Stomach (tissue), 4 donors: ENCODE results near the gene NOG.

ENCODE experiments used
- POLR2A ChIP-seq, 4 donors: fragments of 450-650 bp; IDR thresholded peaks; one replicate each; pipeline ENCODE4 v1.6.1; 2016; ENCODE audit warnings: antibody characterized with exemption in 4 of 4, control low read depth in 2 of 4, mild to moderate bottlenecking in 1 of 4, moderate library complexity in 1 of 4
- POLR2AphosphoS5 ChIP-seq, 3 donors: sonication (generic); formaldehyde crosslinking; IDR thresholded peaks; one replicate each; pipeline ENCODE4 v1.6.1; 2016; ENCODE audit warnings: antibody characterized with exemption in 3 of 3
- TF ChIP-seq, protein P1 (sequence below), 7 experiments: fragments of 450-650 bp in 4 of 7; fragments of 200-600 bp in 3 of 7; sonication (generic) in 3 of 7; IDR thresholded peaks; one replicate each; pipeline ENCODE4 v1.5.1; 2016 to 2019; ENCODE audit warnings: antibody characterized with exemption in 7 of 7, control low read depth in 2 of 7, mild to moderate bottlenecking in 1 of 7

DNA sequence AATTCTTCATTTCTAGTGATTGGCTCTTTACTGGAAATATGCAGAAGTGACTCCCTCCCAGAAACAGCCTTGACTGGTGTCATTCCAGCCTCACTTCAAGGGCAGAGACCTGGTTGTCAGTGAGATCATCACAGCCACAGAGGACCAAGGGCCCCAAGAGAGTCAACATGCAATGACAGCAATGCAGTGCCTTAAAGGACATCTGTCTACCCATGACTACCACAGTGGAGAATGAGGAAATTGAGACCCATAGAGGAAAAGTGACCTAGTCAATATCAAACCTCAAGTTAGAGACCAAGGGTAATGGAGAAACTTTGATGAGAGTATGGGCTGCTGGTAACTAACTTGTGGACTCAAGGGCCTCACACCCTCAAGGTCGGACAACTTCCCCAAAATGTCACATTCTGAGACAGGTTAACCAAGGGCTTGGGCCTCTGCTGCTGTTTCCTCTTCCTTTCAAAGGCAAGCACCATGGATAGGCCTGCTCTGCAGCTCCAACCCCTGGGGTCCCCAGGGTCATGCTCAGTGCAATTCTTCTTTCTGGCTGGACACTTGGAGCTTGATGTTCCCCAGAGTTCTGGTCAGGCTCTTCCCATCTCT is 11.3 kb downstream of the NOG start:
- TF ChIP-seq POLR2A (IDR thresholded peaks at IDR 0.05) (no peak), POLR2AphosphoS5 (IDR thresholded peaks at IDR 0.05) (no peak)
- TF ChIP-seq, protein P1, sequence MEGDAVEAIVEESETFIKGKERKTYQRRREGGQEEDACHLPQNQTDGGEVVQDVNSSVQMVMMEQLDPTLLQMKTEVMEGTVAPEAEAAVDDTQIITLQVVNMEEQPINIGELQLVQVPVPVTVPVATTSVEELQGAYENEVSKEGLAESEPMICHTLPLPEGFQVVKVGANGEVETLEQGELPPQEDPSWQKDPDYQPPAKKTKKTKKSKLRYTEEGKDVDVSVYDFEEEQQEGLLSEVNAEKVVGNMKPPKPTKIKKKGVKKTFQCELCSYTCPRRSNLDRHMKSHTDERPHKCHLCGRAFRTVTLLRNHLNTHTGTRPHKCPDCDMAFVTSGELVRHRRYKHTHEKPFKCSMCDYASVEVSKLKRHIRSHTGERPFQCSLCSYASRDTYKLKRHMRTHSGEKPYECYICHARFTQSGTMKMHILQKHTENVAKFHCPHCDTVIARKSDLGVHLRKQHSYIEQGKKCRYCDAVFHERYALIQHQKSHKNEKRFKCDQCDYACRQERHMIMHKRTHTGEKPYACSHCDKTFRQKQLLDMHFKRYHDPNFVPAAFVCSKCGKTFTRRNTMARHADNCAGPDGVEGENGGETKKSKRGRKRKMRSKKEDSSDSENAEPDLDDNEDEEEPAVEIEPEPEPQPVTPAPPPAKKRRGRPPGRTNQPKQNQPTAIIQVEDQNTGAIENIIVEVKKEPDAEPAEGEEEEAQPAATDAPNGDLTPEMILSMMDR (IDR thresholded peaks at IDR 0.05): no peak
